ENCODE measurements around the gene C4orf50. TPM values are rescaled to one million over a fixed set of nuclear protein-coding genes. Genes with fewer than 3 reads are reported as not detected.

The C4orf50 gene
- total RNA-seq, 1 donor, result not detected

- TF ChIP-seq CTCF (IDR thresholded peaks at IDR 0.05; ENCODE audit: insufficient read depth, low read length), result no peak
- no peak for DNase-seq (ENCODE audit: low read depth)
- no peak overlapping the region for H3K4me3 ChIP-seq (ENCODE audit: low read depth, low read length)
Measured at GRCh38 chr4:5921981-5922380, 96.2 kb downstream of the C4orf50 start.

GRCh38 chr4:5921101-5921980 lies 96.9 kb downstream of the C4orf50 start:
- no peak for DNase-seq (ENCODE audit: low read depth)
- no peak for TF ChIP-seq CTCF (IDR thresholded peaks at IDR 0.05; ENCODE audit: insufficient read depth, low read length)

GRCh38 chr4:5919571-5919970 lies 98.7 kb downstream of the C4orf50 start:
- DNase-seq (ENCODE audit: low read depth), result no peak
- H3K4me3 ChIP-seq (ENCODE audit: low read depth, low read length), result no peak overlapping the region
- TF ChIP-seq CTCF (IDR thresholded peaks at IDR 0.05; ENCODE audit: insufficient read depth, low read length), result no peak

More at GRCh38 chr4:5921101-5921980, 96.9 kb downstream of the C4orf50 start:
- no peak overlapping the region for H3K4me3 ChIP-seq (ENCODE audit: low read depth, low read length)

- TF ChIP-seq CTCF (IDR thresholded peaks at IDR 0.05; ENCODE audit: insufficient read depth, low read length), result no peak
- no peak overlapping the region for H3K4me3 ChIP-seq (ENCODE audit: low read depth, low read length)
- DNase-seq (ENCODE audit: low read depth), result no peak
Measured at GRCh38 chr4:5919044-5919443, 99.2 kb downstream of the C4orf50 start.

GRCh38 chr4:5918331-5918985 lies 99.8 kb downstream of the C4orf50 start:
- TF ChIP-seq CTCF (IDR thresholded peaks at IDR 0.05; ENCODE audit: insufficient read depth, low read length), result no peak
- no peak overlapping the region for H3K4me3 ChIP-seq (ENCODE audit: low read depth, low read length)
- no peak for DNase-seq (ENCODE audit: low read depth)

- TF ChIP-seq CTCF (IDR thresholded peaks at IDR 0.05; ENCODE audit: insufficient read depth, low read length), result no peak
- H3K4me3 ChIP-seq (ENCODE audit: low read depth, low read length), result no peak overlapping the region
- no peak for DNase-seq (ENCODE audit: low read depth)
Measured at GRCh38 chr4:5917672-5918071, 100.6 kb downstream of the C4orf50 start.
